ENCODE results near the gene PDIA6. TPM values are rescaled to one million over a fixed set of nuclear protein-coding genes. Genes with fewer than 3 reads are reported as not detected.

The PDIA6 gene, protein sequence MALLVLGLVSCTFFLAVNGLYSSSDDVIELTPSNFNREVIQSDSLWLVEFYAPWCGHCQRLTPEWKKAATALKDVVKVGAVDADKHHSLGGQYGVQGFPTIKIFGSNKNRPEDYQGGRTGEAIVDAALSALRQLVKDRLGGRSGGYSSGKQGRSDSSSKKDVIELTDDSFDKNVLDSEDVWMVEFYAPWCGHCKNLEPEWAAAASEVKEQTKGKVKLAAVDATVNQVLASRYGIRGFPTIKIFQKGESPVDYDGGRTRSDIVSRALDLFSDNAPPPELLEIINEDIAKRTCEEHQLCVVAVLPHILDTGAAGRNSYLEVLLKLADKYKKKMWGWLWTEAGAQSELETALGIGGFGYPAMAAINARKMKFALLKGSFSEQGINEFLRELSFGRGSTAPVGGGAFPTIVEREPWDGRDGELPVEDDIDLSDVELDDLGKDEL
- total RNA-seq: 100 to 1,000 TPM; 127 to 136 TPM

DNA sequence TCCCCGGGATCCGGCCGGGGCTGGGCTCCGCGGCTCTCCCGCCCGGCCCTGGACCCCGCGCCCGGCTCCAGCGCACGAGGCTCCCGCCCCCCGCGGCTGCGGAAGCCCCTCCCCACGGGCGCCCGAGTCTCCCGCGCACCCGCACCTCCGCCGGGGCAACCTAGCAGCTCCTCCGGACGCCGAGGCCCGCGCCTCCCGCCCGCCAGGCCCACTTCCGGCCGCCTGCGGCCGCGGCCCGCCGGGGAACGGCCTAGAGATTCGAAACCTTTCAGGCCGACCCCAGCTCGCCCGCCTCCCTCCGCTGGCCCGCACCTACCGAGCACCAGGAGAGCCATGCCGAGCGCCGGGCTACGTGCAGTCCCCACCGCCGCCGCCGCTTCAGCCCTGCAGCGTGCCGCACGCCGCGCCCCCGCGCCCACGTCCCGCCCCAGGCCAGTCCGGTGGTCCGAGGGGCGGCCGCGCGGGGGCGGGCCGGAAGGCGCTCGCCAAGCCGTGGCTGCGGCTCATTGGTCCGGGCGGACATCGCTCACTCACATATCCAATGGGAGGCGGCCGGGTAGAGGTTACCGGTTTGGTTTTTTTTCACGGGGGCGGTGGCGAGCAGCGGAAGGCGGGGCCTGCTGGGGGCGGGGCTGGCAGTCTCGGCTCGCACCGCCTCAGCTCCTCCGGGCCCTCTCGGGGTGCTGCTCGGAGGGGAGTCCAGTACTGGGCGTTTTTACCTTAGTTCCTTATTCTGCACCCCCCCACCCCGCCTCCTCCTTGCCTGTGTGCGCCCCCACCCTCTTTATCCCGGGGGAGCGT is at the start of gene PDIA6:
Gene PDIA6, minus strand, starts transcription at position 424 of the 801 bp plus-strand sequence. Its CDS starts 89 bp downstream, at position 335.
- peaks cover 10% of the 10 kb centered on the region for H3K27me3 Mint-ChIP-seq
- peaks cover 19% of the 10 kb centered on the region for H3K36me3 Mint-ChIP-seq (ENCODE audit: low read depth)
- peak; percentile 96 for DNase-seq
- H3K4me1 Mint-ChIP-seq: peaks cover 35% of the 10 kb centered on the region
- ChIA-PET POLR2A (no interaction called here), CTCF (interaction anchor here (0.6 to 1.4 kb wide), 4 partner anchors 10 to 320 kb away, joined by 3 to 4 read pairs (median 3); a partner anchor contains a TSS)
- no peaks in the 10 kb centered on the region for H3K9me3 Mint-ChIP-seq
- peak within 1 kb of the TSS; percentile 91 for H3K4me3 Mint-ChIP-seq
- H3K27ac Mint-ChIP-seq: peak within 1 kb of the TSS; percentile 96

DNA sequence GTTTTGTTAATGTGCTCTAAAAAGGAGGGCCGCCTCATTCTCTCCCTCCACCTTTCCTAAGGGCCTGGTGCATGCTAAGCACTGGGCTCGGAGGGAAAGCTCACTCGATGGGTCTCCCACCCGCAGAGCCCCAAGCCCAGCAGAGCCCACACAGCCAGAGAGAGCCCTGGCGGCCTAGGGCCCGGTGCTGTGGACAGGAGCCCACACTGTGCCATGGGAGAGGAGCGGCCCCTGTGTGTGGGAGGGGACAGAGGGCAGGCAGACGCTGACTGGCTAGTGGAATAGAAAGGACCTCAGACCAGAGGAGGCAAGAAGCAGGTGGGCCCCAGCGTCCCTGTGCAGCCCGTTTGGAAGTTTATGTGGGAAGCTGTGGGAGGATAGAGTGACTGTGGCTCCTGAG is 49.7 kb upstream of the PDIA6 start:
- CTCF ChIA-PET: no interaction called here
- DNase-seq: no peak
- no peaks in the 10 kb centered on the region for H3K36me3 Mint-ChIP-seq (ENCODE audit: low read depth)
- peaks cover 45% of the 10 kb centered on the region for H3K4me1 Mint-ChIP-seq
- no peaks in the 10 kb centered on the region for H3K9me3 Mint-ChIP-seq
- no peak overlapping the region for H3K4me3 Mint-ChIP-seq
- no peak overlapping the region for H3K27ac Mint-ChIP-seq
- H3K27me3 Mint-ChIP-seq: peaks cover 30% of the 10 kb centered on the region
- POLR2A ChIA-PET: interaction anchor here (0.7 kb wide), 1 partner anchor 210 kb away, joined by 3 read pairs; no protein-coding TSS in a partner anchor

DNA sequence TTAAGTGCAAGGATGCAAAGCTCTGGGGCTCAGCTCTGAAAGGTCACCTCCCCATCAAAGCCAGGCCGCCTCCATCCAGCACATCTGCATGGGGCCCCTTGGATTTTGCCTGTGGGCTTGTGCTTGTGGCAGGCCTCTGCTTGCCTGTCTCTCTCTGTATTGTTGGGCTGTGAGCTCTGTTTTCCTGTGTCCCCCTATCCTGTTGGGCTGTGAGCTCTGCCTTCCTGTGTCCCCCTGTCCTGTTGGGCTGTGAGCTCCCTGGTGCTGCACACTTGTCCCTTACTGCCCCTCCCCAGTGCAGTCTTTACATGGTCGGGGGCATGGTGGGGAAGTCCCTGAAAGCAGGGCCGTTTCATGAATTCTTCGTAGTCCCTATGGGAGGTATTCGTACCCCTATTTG is 49.2 kb upstream of the PDIA6 start:
- DNase-seq: no peak
- Mint-ChIP-seq H3K4me1 (peaks cover 45% of the 10 kb centered on the region), H3K9me3 (no peaks in the 10 kb centered on the region), H3K4me3 (no peak overlapping the region), H3K27ac (no peak overlapping the region), H3K27me3 (peaks cover 30% of the 10 kb centered on the region), H3K36me3 (ENCODE audit: low read depth) (no peaks in the 10 kb centered on the region)
- POLR2A ChIA-PET: interaction anchor here (0.7 kb wide), 1 partner anchor 211 kb away, joined by 3 read pairs; no protein-coding TSS in a partner anchor
- CTCF ChIA-PET: no interaction called here

DNA sequence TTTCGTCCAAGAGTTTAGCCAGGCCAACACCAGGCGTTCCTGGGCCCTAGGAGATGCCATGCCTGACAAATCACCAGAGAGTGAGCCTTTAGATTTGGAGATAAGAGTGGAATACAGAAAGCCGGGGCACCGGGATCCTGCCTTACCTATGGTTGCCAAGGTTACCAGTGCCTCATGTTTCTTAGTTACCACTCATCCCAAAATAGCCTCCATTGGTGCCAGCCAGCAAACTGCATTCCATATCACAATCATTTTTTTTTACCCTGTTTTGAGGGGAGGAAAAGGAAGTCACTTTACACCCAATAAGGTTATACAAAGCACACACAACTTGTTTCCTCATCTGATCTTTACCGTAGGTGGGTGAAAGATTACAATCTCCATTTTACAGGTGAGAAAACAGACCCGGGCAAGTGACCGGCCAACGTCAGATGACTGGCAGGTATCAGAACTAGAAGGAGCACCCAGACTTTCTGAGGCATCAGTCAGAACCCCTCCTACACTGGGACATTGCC is 48.3 kb upstream of the PDIA6 start:
- H3K27ac Mint-ChIP-seq: no peak overlapping the region
- no peaks in the 10 kb centered on the region for H3K36me3 Mint-ChIP-seq (ENCODE audit: low read depth)
- peaks cover 25% of the 10 kb centered on the region for H3K27me3 Mint-ChIP-seq
- no peak for DNase-seq
- H3K4me3 Mint-ChIP-seq: no peak overlapping the region
- ChIA-PET POLR2A (no interaction called here), CTCF (no interaction called here)
- H3K9me3 Mint-ChIP-seq: no peaks in the 10 kb centered on the region
- peaks cover 39% of the 10 kb centered on the region for H3K4me1 Mint-ChIP-seq

DNA sequence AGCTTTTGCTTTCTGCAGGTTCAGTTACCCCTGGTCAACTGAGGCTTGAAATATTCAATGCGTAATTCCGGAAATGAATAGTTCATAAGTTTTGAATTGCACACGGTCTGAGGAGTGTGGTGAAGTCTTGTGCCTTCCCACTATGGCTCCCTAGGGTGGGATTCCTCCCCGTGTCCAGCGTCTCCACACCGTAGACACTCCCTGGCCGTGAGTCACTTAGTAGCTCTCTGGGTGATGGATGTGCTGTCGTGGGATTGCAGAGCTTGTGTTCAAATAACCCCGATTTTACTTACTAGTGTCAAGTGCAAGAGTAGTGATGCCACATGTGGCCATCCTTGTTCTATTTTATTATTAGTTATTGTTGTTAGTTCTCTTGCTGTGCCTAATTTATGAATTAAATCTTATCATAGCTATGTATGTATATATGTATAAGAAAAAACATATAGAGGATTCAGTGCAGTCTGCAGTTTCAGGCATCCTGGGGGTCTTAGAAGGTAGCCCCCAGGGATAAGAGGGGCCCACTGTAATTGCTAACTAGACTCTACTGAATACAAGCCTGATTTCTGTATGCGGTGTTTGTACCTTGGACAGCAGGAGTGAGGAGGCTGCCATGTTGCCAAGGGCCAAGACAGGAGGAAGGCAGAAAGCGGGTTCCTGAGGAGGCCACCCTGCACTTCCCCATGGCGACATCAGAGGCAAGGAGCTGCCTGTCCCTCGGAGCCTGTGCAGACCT is 47.7 kb upstream of the PDIA6 start:
- POLR2A ChIA-PET: no interaction called here
- peaks cover 19% of the 10 kb centered on the region for H3K27me3 Mint-ChIP-seq

DNA sequence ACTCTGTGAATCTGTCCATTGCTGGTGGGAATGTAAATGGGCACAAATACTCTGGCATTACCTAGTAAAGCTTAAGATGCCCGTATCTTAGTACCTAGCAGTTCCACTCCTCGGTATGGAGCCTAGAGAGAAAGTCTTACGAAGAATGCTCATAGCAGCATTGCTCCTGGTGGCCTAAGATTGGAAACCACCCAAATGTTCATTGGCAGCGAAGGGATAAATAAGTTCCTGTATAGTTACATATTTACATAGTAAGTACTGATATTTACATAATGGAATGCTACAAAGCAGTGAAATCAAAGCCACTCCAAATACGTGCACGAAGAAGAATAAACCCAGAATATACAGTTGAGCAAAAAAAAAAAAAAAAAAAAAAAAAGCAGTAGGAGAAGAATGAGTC is 46.7 kb upstream of the PDIA6 start:
- Mint-ChIP-seq H3K4me3 (no peak overlapping the region), H3K36me3 (ENCODE audit: low read depth) (no peaks in the 10 kb centered on the region), H3K27ac (no peak overlapping the region), H3K27me3 (peaks cover 19% of the 10 kb centered on the region), H3K9me3 (no peaks in the 10 kb centered on the region), H3K4me1 (peaks cover 25% of the 10 kb centered on the region)
- DNase-seq: no peak
- CTCF ChIA-PET: interaction anchor here (0.6 kb wide), 1 partner anchor 1105 kb away, joined by 3 read pairs; no protein-coding TSS in a partner anchor
- POLR2A ChIA-PET: no interaction called here

More for the DNA sequence above, 47.7 kb upstream of the PDIA6 start:
- Mint-ChIP-seq H3K4me3 (no peak overlapping the region), H3K4me1 (peaks cover 34% of the 10 kb centered on the region), H3K27ac (no peak overlapping the region), H3K9me3 (no peaks in the 10 kb centered on the region), H3K36me3 (ENCODE audit: low read depth) (no peaks in the 10 kb centered on the region)
- CTCF ChIA-PET: interaction anchor here (0.6 kb wide), 1 partner anchor 1106 kb away, joined by 3 read pairs; no protein-coding TSS in a partner anchor
- no peak for DNase-seq

DNA sequence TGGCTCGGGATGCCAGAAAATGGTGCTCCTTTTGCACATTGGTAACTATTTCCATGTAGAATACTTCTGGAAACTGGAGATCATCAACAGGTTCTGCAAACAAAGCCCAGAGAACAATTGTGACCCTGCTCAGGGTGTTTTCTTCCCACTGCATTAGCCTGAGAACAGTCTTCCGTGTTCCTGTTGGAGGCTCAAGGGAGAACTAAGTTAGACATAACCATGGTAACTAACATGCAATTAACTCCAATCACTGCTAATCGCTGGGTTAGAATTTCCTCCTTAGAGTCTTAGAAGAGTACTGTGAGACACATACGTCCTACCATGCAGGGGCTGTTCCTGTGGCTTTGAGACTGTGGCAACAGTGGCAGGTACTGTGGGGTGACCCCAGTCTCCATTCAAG is 36.0 kb upstream of the PDIA6 start:
- Mint-ChIP-seq H3K36me3 (ENCODE audit: low read depth) (no peaks in the 10 kb centered on the region), H3K4me3 (no peak overlapping the region), H3K4me1 (no peaks in the 10 kb centered on the region), H3K9me3 (no peaks in the 10 kb centered on the region), H3K27me3 (peaks cover 6% of the 10 kb centered on the region), H3K27ac (no peak overlapping the region)
- POLR2A ChIA-PET: no interaction called here
- CTCF ChIA-PET: interaction anchor here (0.7 kb wide), 1 partner anchor 13 kb away, joined by 4 read pairs; no protein-coding TSS in a partner anchor
- no peak for DNase-seq

DNA sequence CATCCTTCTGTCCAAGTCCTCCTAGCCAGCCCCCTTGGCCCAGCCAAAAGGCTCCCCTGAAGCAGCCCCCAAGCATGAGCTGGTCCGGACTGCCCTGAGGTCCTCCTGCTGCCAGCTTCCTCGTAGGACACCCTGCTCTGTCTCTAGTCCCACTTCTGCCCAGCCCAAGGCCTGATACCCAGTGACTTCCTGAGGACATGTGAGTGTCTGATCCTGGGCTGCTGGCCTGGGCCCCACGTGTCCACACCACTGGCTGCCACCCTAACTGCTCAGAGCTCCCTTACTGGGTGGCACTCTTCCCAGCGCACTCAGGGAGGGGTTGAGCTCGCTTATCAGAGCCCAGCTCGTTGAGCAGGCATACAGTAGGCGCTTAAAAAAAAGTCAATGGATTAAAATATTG is 34.4 kb upstream of the PDIA6 start:
- CTCF ChIA-PET: interaction anchor here (0.7 to 1.4 kb wide), 3 partner anchors 15 to 345 kb away, joined by 3 to 6 read pairs (median 5); no protein-coding TSS in a partner anchor
- Mint-ChIP-seq H3K36me3 (ENCODE audit: low read depth) (peaks cover 2% of the 10 kb centered on the region), H3K27ac (no peak overlapping the region), H3K9me3 (peaks cover 6% of the 10 kb centered on the region), H3K27me3 (peaks cover 3% of the 10 kb centered on the region), H3K4me1 (no peaks in the 10 kb centered on the region), H3K4me3 (no peak overlapping the region)
- DNase-seq: no peak
- POLR2A ChIA-PET: no interaction called here

DNA sequence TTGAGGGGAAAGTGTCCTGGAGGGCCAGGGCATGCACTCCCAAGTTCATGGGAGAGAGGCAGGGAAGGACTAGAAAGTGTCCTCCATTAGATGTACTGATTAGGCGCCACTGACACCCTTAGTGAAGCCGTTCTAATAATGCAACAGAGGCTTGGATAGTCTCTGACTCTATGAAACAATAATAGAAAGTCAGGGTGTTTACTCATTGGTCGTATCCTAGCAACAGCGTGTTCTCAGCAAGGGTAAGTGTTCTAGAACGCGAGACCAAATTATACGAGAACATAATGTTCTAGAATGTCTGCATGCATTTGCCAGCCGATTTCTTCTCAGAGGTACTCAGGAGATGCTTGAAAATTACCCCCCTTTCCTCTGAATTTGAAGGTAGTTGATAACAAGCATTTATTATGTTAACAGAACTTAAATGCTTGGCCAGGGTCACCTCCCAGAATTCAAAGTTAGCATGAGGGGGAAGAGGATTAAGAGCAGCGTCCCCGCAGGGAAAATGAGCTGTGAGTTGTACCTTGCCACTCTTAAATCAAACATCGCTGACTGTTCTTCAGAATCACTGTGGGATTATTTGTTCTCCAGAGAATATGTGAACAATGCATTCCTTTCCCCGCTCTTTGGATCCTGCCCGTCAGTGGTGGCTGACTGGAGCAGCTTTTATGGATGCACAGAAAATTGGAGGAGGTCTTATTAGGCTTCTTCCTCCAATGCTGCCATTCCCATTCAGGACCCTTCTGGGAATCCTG is 33.7 kb upstream of the PDIA6 start:
- Mint-ChIP-seq H3K27me3 (no peaks in the 10 kb centered on the region), H3K4me1 (no peaks in the 10 kb centered on the region), H3K9me3 (peaks cover 11% of the 10 kb centered on the region), H3K4me3 (no peak overlapping the region), H3K27ac (no peak overlapping the region), H3K36me3 (ENCODE audit: low read depth) (peaks cover 3% of the 10 kb centered on the region)
- POLR2A ChIA-PET: no interaction called here
- CTCF ChIA-PET: interaction anchor here (0.7 to 1.4 kb wide), 3 partner anchors 14 to 346 kb away, joined by 3 to 6 read pairs (median 5); no protein-coding TSS in a partner anchor
- DNase-seq: no peak

DNA sequence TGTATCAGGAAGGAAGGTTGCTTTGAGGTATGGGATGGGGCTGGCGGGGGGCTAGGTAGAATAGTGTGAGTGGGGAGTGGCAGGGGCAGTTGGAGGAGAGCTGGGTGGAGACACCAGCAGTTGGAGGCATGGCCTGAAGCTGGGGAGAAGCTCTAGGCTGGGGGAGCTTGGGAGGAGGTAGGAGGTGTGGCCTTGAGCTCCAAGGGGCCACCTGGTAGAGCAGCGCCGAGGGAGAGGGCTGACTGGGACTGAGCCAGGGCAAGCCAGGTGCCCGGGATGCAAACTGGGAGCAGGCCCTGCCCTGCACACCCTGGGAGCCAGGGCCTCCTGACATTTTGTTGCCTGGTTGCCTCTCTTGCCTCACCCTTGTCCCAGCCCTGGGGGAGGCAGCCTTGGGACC is 33.1 kb upstream of the PDIA6 start:
- CTCF ChIA-PET: interaction anchor here (0.6 to 1.9 kb wide), 2 partner anchors 10 to 147 kb away, joined by 3 to 4 read pairs; no protein-coding TSS in a partner anchor
- H3K4me3 Mint-ChIP-seq: no peak overlapping the region
- no peaks in the 10 kb centered on the region for H3K27me3 Mint-ChIP-seq
- no peak for DNase-seq
- peaks cover 16% of the 10 kb centered on the region for H3K9me3 Mint-ChIP-seq
- H3K4me1 Mint-ChIP-seq: no peaks in the 10 kb centered on the region
- POLR2A ChIA-PET: no interaction called here
- no peak overlapping the region for H3K27ac Mint-ChIP-seq
- H3K36me3 Mint-ChIP-seq (ENCODE audit: low read depth): peaks cover 3% of the 10 kb centered on the region

DNA sequence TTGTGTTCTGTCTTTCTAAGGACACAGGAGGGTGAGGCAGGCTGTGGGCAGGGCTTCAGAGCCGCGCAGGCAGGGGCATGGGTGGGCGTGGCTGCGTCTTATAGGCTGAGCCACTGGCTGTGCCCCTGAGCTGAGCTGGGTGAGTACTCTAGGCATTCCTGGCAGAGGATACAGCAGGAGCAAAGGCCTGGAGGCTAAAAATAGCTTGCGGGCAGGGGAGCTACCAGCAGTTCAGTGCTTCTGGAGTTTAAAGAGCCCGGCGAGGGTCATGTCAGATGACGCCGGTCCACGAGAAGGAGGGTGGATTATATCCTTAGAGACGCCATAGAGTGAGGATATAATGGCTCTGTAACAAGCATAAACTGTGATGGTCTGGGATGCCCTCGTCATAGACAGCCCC is 31.5 kb upstream of the PDIA6 start:
- no peaks in the 10 kb centered on the region for H3K4me1 Mint-ChIP-seq

More for the DNA sequence above, 31.5 kb upstream of the PDIA6 start:
- Mint-ChIP-seq H3K36me3 (ENCODE audit: low read depth) (peaks cover 3% of the 10 kb centered on the region), H3K27ac (no peak overlapping the region), H3K9me3 (peaks cover 22% of the 10 kb centered on the region), H3K4me3 (no peak overlapping the region), H3K27me3 (no peaks in the 10 kb centered on the region)
- no peak for DNase-seq
- CTCF ChIA-PET: interaction anchor here (0.9 to 1.9 kb wide), 2 partner anchors 8 to 13 kb away, joined by 3 to 4 read pairs; no protein-coding TSS in a partner anchor
- POLR2A ChIA-PET: no interaction called here
